ENCODE data around the gene HYDIN.
"Not testable (repeated sequence)": the region's sequence is repeated elsewhere in the genome, so short reads cannot be mapped to it uniquely, and the experiment has no call there.

Gene HYDIN

GRCh38 chr16:70987019-70987715 lies 243.4 kb downstream of the HYDIN start:
- DNase-seq = not testable (repeated sequence)

- peak in 1 of 2 experiments; percentile 75 for DNase-seq
Observed at GRCh38 chr16:70984675-70985074, 245.8 kb downstream of the HYDIN start.

- not testable (repeated sequence) for DNase-seq
Observed at GRCh38 chr16:70968332-70968731, 262.2 kb downstream of the HYDIN start.

- peak in 1 of 2 experiments; percentile 78 for DNase-seq
Observed at GRCh38 chr16:70960169-70960568, 270.4 kb downstream of the HYDIN start.

- DNase-seq = not testable (repeated sequence)
Observed at GRCh38 chr16:70954922-70955321, 275.6 kb downstream of the HYDIN start.

- DNase-seq = not testable (repeated sequence)
Observed at GRCh38 chr16:70953824-70954223, 276.7 kb downstream of the HYDIN start.

- DNase-seq = not testable (repeated sequence)
Observed at GRCh38 chr16:70943551-70943950, 287.0 kb downstream of the HYDIN start.

- not testable (repeated sequence) for DNase-seq
Observed at GRCh38 chr16:70939690-70940359, 290.7 kb downstream of the HYDIN start.

GRCh38 chr16:70936781-70937525 lies 293.6 kb downstream of the HYDIN start:
- DNase-seq = not testable (repeated sequence)

GRCh38 chr16:70935325-70935724 lies 295.2 kb downstream of the HYDIN start:
- not testable (repeated sequence) for DNase-seq

- not testable (repeated sequence) for DNase-seq
Observed at GRCh38 chr16:70933746-70934145, 296.8 kb downstream of the HYDIN start.

GRCh38 chr16:70930757-70931156 lies 299.8 kb downstream of the HYDIN start:
- not testable (repeated sequence) for DNase-seq

GRCh38 chr16:70922164-70922563 lies 308.4 kb downstream of the HYDIN start:
- peak; percentile 57 to 85 for DNase-seq

GRCh38 chr16:70920661-70921060 lies 309.9 kb downstream of the HYDIN start:
- DNase-seq = not testable (repeated sequence)

- not testable (repeated sequence) for DNase-seq
Observed at GRCh38 chr16:70888208-70888607, 342.3 kb downstream of the HYDIN start.

- not testable (repeated sequence) for DNase-seq
Observed at GRCh38 chr16:70884652-70885051, 345.9 kb downstream of the HYDIN start.

- DNase-seq = not testable (repeated sequence)
Observed at GRCh38 chr16:70882311-70882710, 348.2 kb downstream of the HYDIN start.

GRCh38 chr16:70877895-70878294 lies 352.6 kb downstream of the HYDIN start:
- DNase-seq = not testable (repeated sequence)

- DNase-seq = not testable (repeated sequence)
Observed at GRCh38 chr16:70876442-70876841, 354.1 kb downstream of the HYDIN start.

- DNase-seq = not testable (repeated sequence)
Observed at GRCh38 chr16:70864698-70865097, 365.8 kb downstream of the HYDIN start.

GRCh38 chr16:70861996-70862395 lies 368.5 kb downstream of the HYDIN start:
- not testable (repeated sequence) for DNase-seq

- not testable (repeated sequence) for DNase-seq
Observed at GRCh38 chr16:70851299-70851698, 379.2 kb downstream of the HYDIN start.

GRCh38 chr16:70823498-70824118 lies 406.9 kb downstream of the HYDIN start:
- not testable (repeated sequence) for DNase-seq

All from NCI-H2081 (cell line).